Uterus (tissue), 4 donors: ENCODE results near the gene TOP3B. TPM values are rescaled to one million over a fixed set of nuclear protein-coding genes. Genes with fewer than 3 reads are reported as not detected.

ENCODE experiments used
- DNase-seq, 2 donors: peaks; one replicate each; pipeline ENCODE4 v3.0.0-alpha.2; 2019 to 2020
- H3K27ac ChIP-seq, 2 donors: fragments of 200-600 bp; sonication (generic); 1 replicate in 1 of 2; 2 replicates in 1 of 2; pipeline ENCODE4 v1.5.1; 2016 to 2018
- H3K27me3 ChIP-seq, 2 donors: fragments of 200-600 bp; sonication (generic); one replicate each; pipeline ENCODE4 v1.5.1; 2018 to 2019; ENCODE audit warnings: control low read depth in 1 of 2
- H3K36me3 ChIP-seq, 2 donors: fragments of 200-600 bp; sonication (generic); one replicate each; pipeline ENCODE4 v1.5.1; 2019; ENCODE audit warnings: control low read depth in 1 of 2
- H3K4me1 ChIP-seq, 2 donors: fragments of 200-600 bp; sonication (generic); one replicate each; pipeline ENCODE4 v1.5.1; 2018 to 2019; ENCODE audit warnings: control low read depth in 1 of 2
- H3K4me3 ChIP-seq, 2 donors: fragments of 200-600 bp; sonication (generic); 1 replicate in 1 of 2; 2 replicates in 1 of 2; pipeline ENCODE4 v1.5.1; 2018 to 2019; ENCODE audit warnings: mild to moderate bottlenecking in 1 of 2
- H3K9me3 ChIP-seq, 2 donors: fragments of 200-600 bp; sonication (generic); one replicate each; pipeline ENCODE4 v1.5.1; 2019; ENCODE audit warnings: control low read depth in 1 of 2
- CTCF ChIP-seq, 4 experiments: fragments of 200-600 bp in 2 of 4; fragments of 450-650 bp in 2 of 4; sonication (generic) in 2 of 4; IDR thresholded peaks; one replicate each; pipeline ENCODE4 v1.5.1; 2016 to 2019; ENCODE audit warnings: antibody characterized with exemption in 4 of 4, mild to moderate bottlenecking in 2 of 4, moderate library complexity in 1 of 4
- POLR2A ChIP-seq, 2 donors: fragments of 450-650 bp; IDR thresholded peaks; one replicate each; pipeline ENCODE4 v1.6.1; 2016; ENCODE audit warnings: antibody characterized with exemption in 2 of 2, mild to moderate bottlenecking in 1 of 2, moderate library complexity in 1 of 2
- intact Hi-C: fragments of 100-400 bp; cut with DNase I; formaldehyde crosslinking; loops from one replicate; pipeline ENCODE4 v1.15.1; 2023; ENCODE audit warnings: low total_unique reads
- total RNA-seq, 4 donors: library from RNA; depleted of rRNA in 3 of 4; stranded (reverse); fragments of >200 nt in 3 of 4; gene quantifications; one replicate each; pipeline versions ENCODE4 v1.1.0 to v1.2.4, GENCODE V29; 2014 to 2023
- donor health status: DM: yes; HTN: yes; CAD: no.

Gene TOP3B
- total RNA-seq, 4 donors from 2014 or later: 6.2 to 36.4 (median 20.9) TPM

GRCh38 chr22:21946262-21946925, 36.2 kb downstream of the TOP3B start:
- peak overlapping the region; percentile 87 to 97 for H3K27ac ChIP-seq
- H3K9me3 ChIP-seq: no peaks in the 10 kb centered on the region
- no peak overlapping the region for H3K4me3 ChIP-seq
- no peaks in the 10 kb centered on the region for H3K36me3 ChIP-seq
- DNase-seq: no peak
- no peaks in the 10 kb centered on the region for H3K27me3 ChIP-seq
- H3K4me1 ChIP-seq: peaks cover 17 to 23% of the 10 kb centered on the region in 2 donors
- intact Hi-C loops: no loop called here
- TF ChIP-seq POLR2A (IDR thresholded peaks at IDR 0.05) (no peak), CTCF (IDR thresholded peaks at IDR 0.05) (no peak)

GRCh38 chr22:21945453-21946261, 36.9 kb downstream of the TOP3B start:
- no peaks in the 10 kb centered on the region for H3K36me3 ChIP-seq
- H3K4me1 ChIP-seq: peaks cover 16 to 23% of the 10 kb centered on the region in 2 donors
- H3K9me3 ChIP-seq: no peaks in the 10 kb centered on the region
- intact Hi-C loops: no loop called here
- no peak overlapping the region for H3K4me3 ChIP-seq
- no peak for DNase-seq
- H3K27me3 ChIP-seq: no peaks in the 10 kb centered on the region
- no peak for TF ChIP-seq CTCF (IDR thresholded peaks at IDR 0.05)
- peak overlapping the region; percentile 93 to 97 for H3K27ac ChIP-seq

- H3K27ac ChIP-seq: peak overlapping the region; percentile 93 to 97
- H3K4me1 ChIP-seq: peaks cover 16 to 23% of the 10 kb centered on the region in 2 donors
- intact Hi-C loops: no loop called here
- TF ChIP-seq CTCF (IDR thresholded peaks at IDR 0.05): no peak
- TF ChIP-seq POLR2A (IDR thresholded peaks at IDR 0.05): no peak
- no peak for DNase-seq
- H3K4me3 ChIP-seq: no peak overlapping the region
- H3K9me3 ChIP-seq: no peaks in the 10 kb centered on the region
- no peaks in the 10 kb centered on the region for H3K36me3 ChIP-seq
- no peaks in the 10 kb centered on the region for H3K27me3 ChIP-seq
Measured at GRCh38 chr22:21944871-21945270, 37.7 kb downstream of the TOP3B start.

- TF ChIP-seq POLR2A (IDR thresholded peaks at IDR 0.05) (no peak), CTCF (IDR thresholded peaks at IDR 0.05) (no peak)
- Histone ChIP-seq H3K27me3 (no peaks in the 10 kb centered on the region), H3K4me1 (peaks cover 16 to 28% of the 10 kb centered on the region in 2 donors), H3K4me3 (no peak overlapping the region), H3K27ac (peak overlapping the region; percentile 93 to 97), H3K36me3 (no peaks in the 10 kb centered on the region), H3K9me3 (no peaks in the 10 kb centered on the region)
- DNase-seq: no peak
- intact Hi-C loops: no loop called here
Measured at GRCh38 chr22:21943571-21944448, 38.8 kb downstream of the TOP3B start.
